ENCODE measurements around the gene CHAD.

Gene CHAD

GRCh38 chr17:50493744-50494143 is 25.1 kb upstream of the CHAD start:
- DNase-seq (ENCODE audit: low read depth), result no peak
- no peak for TF ChIP-seq CTCF (IDR thresholded peaks at IDR 0.05; ENCODE audit: insufficient read depth, low read depth, low read length, missing control alignments)
- no peak overlapping the region for H3K4me3 ChIP-seq (ENCODE audit: low read depth, low read length)

GRCh38 chr17:50492214-50492613 is 23.5 kb upstream of the CHAD start:
- DNase-seq (ENCODE audit: low read depth), result no peak
- TF ChIP-seq CTCF (IDR thresholded peaks at IDR 0.05; ENCODE audit: insufficient read depth, low read depth, low read length, missing control alignments), result no peak
- no peak overlapping the region for H3K4me3 ChIP-seq (ENCODE audit: low read depth, low read length)

GRCh38 chr17:50491505-50491904 is 22.8 kb upstream of the CHAD start:
- DNase-seq (ENCODE audit: low read depth), result no peak
- no peak for TF ChIP-seq CTCF (IDR thresholded peaks at IDR 0.05; ENCODE audit: insufficient read depth, low read depth, low read length, missing control alignments)
- H3K4me3 ChIP-seq (ENCODE audit: low read depth, low read length), result no peak overlapping the region

- H3K4me3 ChIP-seq (ENCODE audit: low read depth, low read length), result no peak overlapping the region
- no peak for DNase-seq (ENCODE audit: low read depth)
- no peak for TF ChIP-seq CTCF (IDR thresholded peaks at IDR 0.05; ENCODE audit: insufficient read depth, low read depth, low read length, missing control alignments)
Measured at GRCh38 chr17:50488880-50489279, 20.2 kb upstream of the CHAD start.

GRCh38 chr17:50487213-50488096 is 18.8 kb upstream of the CHAD start:
- no peak for DNase-seq (ENCODE audit: low read depth)
- TF ChIP-seq CTCF (IDR thresholded peaks at IDR 0.05; ENCODE audit: insufficient read depth, low read depth, low read length, missing control alignments), result no peak
- no peak overlapping the region for H3K4me3 ChIP-seq (ENCODE audit: low read depth, low read length)

- no peak for DNase-seq (ENCODE audit: low read depth)
- no peak for TF ChIP-seq CTCF (IDR thresholded peaks at IDR 0.05; ENCODE audit: insufficient read depth, low read depth, low read length, missing control alignments)
- no peak overlapping the region for H3K4me3 ChIP-seq (ENCODE audit: low read depth, low read length)
Measured at GRCh38 chr17:50484386-50485155, 15.9 kb upstream of the CHAD start.
